HG02759 (cell line): ENCODE results near the gene SOD3.

Source experiments
- ATAC-seq: cut with Tn5 transposase; IDR thresholded peaks from one replicate; pipeline ENCODE4 v1.9.1; 2021; ENCODE audit warnings: mild to moderate bottlenecking, moderate library complexity; ENCODE audit not compliant: unreplicated experiment

Gene SOD3, protein sequence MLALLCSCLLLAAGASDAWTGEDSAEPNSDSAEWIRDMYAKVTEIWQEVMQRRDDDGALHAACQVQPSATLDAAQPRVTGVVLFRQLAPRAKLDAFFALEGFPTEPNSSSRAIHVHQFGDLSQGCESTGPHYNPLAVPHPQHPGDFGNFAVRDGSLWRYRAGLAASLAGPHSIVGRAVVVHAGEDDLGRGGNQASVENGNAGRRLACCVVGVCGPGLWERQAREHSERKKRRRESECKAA

DNA sequence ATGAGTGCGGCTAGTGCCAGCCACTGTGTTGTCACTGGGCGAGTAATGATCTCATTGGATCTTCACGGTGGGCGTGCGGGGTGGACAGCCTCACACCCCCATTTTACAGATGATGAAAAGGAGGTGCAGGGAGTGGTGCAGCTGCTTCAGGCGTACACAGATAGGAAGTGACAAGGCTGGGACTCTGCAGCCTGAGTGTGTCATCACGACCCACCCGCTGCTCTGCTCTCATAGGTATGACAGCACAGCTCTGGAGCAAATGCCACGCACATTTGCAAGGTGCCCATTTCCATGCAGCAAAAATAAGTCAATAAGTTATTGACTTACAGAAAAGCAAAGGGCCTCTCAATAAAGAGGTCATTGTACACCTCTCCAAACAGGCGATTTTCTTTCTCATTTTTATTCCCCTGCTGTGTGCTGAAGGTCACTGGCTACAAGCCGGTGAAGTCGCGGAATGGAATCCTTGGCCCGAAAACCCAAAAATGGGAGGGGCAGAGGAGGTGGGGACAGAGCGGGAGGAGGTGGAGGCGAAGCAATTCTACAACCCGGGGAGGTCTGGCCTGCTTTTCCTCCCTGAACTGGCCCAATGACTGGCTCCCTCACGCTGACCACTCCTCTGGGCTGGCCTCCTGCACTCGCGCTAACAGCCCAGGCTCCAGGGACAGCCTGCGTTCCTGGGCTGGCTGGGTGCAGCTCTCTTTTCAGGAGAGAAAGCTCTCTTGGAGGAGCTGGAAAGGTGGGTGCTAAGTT lies at the start of gene SOD3:
Gene SOD3 (plus strand): TSS at position 658 of the 750 bp plus-strand sequence. CDS start 3,949 bp downstream, outside the sequence.
- ATAC-seq = no peak

DNA sequence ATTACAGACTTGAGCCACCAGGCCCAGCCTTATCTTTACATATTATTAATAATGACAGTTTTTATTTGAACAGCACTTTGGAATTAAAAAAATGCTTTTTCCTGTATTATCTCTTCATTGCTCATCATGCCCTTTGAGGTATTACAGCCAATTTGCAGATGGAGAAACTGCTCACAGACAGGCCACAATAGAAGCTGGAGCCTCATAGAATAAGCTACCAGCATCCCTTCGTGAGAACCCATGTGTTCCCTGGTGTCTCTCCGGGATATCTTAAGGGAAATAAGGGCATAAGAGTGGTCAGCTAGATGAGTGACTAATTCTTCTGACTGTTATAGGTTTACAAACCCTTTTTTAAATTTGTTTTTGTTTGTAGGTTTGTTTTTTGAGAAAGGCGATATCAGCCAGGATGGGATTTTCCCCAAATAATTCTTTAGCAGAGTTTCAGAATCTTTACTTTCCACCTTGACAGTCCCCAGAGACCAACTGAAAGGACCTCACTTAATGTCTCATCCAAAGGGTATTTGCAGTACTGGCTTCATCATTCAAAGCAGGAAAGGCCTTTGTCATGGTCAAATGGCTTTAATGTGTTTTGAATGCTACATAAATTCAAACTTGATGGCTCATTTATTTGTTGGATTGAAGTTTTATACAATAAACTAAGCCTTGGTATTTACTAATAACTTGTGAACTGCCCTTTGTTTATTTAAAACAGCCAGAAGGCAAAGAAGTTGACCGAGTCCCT lies 48.0 kb upstream of the SOD3 start:
- no peak for ATAC-seq

GRCh38 chr4:24748023-24748422 lies 47.4 kb upstream of the SOD3 start:
- ATAC-seq = no peak

- ATAC-seq = no peak
Observed at GRCh38 chr4:24748758-24749350, 46.5 kb upstream of the SOD3 start.

DNA sequence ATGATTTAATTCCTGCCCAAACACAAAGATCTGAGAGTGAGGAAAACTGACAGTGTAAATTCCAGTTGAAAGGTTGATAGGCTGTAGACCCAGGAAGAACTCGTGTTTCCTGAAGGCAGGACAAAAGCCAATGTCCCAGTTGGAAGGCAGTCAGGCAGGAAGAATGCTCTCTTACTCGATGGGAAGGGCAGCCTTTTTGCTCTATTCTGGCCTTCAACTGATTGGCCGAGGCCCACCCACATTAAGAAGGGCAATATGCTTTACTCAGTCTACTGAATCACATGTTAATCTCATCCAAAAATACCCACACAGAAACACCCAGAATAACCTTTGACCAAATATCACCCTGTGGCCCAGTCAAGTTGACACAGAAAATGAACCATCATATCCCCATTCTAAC lies 45.3 kb upstream of the SOD3 start:
- no peak for ATAC-seq

- ATAC-seq = no peak
Observed at GRCh38 chr4:24751926-24752539, 43.3 kb upstream of the SOD3 start.

DNA sequence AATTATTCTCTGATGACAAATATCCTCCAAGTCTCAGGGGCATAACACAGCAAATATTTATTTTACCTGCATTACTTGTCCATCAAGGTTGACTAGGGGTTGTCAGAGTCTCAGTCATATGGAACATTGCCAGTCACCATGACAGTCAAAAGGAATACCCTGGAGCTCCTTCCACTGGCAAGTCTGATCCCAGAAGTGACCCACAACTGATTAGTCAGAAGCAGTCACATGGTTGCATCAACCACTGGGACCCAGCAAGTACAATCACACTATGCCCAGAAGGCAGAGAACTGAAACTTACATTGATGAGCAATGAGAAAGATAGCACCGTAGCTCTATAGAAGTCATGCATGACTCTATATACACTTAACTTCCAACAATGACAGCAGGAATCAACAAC lies 41.9 kb upstream of the SOD3 start:
- peak; percentile 53 for ATAC-seq

GRCh38 chr4:24754571-24754970 lies 40.8 kb upstream of the SOD3 start:
- no peak for ATAC-seq

GRCh38 chr4:24763631-24764297 lies 31.6 kb upstream of the SOD3 start:
- no peak for ATAC-seq

GRCh38 chr4:24764345-24764744 lies 31.0 kb upstream of the SOD3 start:
- no peak for ATAC-seq

- no peak for ATAC-seq
Observed at GRCh38 chr4:24765376-24765988, 29.9 kb upstream of the SOD3 start.

GRCh38 chr4:24768006-24768405 lies 27.4 kb upstream of the SOD3 start:
- ATAC-seq = no peak

- ATAC-seq = peak; percentile 71
Observed at GRCh38 chr4:24768604-24769003, 26.8 kb upstream of the SOD3 start.

DNA sequence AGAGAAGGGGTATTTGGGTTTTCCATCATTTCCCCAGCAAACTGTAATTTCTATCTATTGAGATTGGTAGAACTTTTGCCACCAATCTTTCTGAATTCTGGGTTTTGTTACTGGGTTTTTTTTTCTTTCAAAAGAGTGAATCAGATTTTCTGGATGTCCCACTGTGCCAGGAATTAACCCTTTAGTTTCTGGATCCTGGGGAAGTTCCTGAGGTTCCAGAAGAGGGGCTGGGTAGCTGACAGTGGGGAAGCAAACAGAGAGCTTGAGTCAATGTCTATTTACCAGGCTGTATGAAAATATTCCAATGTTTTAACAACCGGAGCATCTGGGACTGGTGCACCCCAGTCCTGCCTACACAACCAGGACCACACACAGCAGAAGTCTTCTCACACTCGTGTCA lies 25.8 kb upstream of the SOD3 start:
- ATAC-seq = no peak

- peak; percentile 82 for ATAC-seq
Observed at GRCh38 chr4:24770032-24770584, 25.3 kb upstream of the SOD3 start.

DNA sequence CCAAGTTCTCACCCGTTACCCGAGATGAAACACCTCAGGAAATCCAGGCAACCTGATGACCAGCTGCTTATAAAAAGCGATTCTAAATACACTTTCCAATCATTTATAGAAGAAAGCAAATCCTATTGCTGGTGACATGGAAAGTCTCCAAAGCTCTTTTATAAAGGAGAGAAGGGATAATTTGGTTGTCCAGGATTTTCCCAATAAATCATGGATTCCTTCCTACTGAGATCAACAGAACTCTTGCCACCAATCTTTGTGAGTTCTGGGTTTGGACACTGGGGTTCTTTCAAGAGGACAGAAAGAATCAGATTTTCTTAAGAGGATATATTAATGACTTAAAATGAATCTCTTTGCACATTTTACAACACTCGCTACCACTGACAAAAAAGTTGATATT lies 24.7 kb upstream of the SOD3 start:
- ATAC-seq = no peak

DNA sequence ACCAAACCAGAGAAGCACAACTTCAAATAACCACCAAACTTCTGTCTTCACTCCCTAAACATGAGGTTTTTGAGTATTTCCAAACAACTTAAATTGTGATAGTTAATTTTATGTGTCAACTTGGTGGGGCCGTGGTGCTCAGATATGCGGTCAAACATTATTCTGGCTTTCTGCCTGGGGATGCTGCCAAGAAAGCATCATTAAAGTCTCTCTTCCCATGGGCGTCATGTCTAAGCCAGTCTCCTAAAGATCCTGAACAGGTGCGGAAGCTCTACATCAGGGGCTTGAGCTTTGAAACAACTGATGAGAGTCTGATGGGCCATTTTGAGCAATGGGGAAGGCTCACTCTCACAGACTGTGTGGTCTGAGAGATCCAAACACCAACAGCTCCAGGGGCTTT lies 24.1 kb upstream of the SOD3 start:
- ATAC-seq = no peak

GRCh38 chr4:24772061-24772705 lies 23.2 kb upstream of the SOD3 start:
- ATAC-seq = no peak

DNA sequence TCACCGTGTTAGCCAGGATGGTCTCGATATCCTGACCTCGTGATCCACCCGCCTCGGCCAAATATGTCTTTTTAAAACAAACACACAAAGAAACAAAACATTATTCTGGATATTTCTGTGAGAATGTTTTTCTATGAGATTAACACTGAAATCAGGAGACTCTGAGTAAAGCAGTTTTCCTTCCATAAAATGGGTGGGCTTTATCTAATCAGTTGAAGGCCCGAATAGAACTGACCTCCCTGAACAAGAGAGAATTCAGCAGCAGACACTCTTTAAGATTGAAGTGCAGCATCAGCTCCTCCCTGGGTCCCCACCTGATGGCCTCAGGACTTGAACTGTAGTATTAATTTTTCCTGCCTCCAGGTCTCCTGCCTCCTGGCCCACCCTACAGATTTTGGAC lies 22.4 kb upstream of the SOD3 start:
- ATAC-seq = no peak
